ENCODE data around the gene SREBF2.
"Not testable (repeated sequence)": the region's sequence is repeated elsewhere in the genome, so short reads cannot be mapped to it uniquely, and the experiment has no call there.

Gene SREBF2

GRCh38 chr22:41842996-41843970 is 10.4 kb downstream of the SREBF2 start:
- DNase-seq (ENCODE audit: low read depth in 2 of 2): no peak

GRCh38 chr22:41844036-41844435 is 11.1 kb downstream of the SREBF2 start:
- no peak for DNase-seq (ENCODE audit: low read depth in 2 of 2)

DNA sequence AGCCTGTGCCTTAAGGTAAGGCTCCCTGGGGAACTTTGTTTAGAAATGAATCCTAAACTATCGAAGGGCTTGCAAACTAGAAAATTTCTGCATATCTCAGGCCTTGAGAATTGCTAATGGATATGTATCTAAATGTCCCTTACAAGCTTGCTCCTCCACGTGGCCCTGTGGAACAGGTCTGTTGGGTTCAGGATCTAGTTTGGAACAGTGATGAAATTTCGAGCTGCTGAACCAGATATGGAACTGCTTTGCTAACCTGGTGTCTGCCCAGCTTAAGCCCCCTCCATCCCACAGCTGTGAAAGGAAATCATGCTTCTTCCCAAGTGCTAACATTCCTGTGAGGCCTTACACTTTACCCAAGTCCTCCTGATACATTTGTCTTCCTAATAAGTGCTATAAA is 11.6 kb downstream of the SREBF2 start:
- no peak for DNase-seq (ENCODE audit: low read depth in 2 of 2)

GRCh38 chr22:41845380-41846267 is 12.7 kb downstream of the SREBF2 start:
- DNase-seq (ENCODE audit: low read depth in 2 of 2): no peak

DNA sequence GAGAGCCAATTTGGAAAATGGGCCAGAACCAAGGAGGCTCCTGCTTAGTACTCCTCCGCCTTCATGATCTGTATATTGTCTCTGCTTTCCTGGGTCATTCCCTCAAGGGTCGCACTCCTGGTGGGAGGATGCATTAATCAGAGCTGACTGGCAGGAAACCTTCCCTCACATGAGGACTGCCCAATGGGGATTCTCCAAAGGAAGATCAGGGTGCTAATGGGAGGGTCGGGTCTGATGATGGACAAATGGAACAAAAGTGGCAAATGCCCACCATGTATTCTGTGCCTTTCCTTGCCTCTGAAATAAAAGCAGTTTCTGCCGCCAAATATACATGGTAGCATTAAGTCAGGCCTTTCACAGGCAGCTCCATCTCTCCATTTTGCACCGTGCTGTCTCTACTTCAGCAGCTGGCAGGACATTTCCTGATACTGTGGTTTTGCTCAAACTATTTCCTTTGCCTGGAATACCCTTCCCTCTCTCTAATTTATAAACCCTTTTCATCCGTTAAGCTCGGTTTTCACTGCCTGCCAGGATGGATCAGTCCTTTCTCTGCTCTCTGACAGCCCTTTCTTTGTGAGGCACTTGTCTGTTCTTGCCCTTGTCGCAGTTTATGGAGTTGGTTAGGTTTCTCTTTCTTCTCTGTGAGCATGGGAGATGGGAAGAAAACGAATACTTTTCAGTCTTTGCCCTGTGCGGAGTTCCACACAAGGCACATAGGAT is 13.5 kb downstream of the SREBF2 start:
- DNase-seq (ENCODE audit: low read depth in 2 of 2): no peak

DNA sequence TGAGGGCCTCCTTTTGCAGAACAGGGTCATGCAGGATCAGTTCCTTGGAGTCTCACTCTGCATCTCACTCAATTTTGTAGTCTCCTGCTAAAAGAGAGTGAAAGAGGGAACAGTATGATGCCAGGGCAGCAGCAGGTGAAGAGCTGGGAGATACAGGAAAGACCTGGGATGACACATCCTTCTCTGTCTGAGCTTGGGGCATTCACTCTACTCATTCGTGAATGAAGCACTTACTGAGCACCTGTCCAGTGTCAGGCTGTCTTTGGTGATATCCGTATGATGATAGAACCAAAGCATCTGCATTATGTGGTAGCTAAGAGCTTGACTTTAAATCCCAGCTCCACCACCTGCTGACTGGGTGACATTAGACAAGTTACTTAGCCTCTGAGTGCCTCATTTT is 14.4 kb downstream of the SREBF2 start:
- no peak for DNase-seq (ENCODE audit: low read depth in 2 of 2)

DNA sequence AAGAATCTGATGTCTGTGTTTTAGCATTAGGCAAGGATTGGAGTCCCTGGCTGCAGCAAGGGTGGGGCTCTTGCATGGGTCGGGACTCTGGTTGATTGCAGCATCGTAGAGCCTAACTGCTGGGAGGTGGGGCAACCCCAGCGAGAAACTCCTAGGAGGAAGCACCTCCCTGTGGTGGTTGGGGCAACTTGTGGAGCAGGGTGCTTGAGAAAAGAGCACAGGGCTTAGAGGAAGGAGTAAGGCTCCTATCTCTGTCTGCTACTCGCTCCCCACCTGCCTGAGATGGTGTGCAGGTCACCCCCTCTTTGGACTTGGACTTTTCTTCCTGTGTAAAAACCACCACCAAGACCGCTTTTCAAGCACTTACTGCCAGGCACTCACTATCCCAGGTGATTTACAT is 15.6 kb downstream of the SREBF2 start:
- DNase-seq (ENCODE audit: low read depth in 2 of 2): no peak

- DNase-seq (ENCODE audit: low read depth in 2 of 2): no peak
These were observed 23.6 kb downstream of the SREBF2 start for GRCh38 chr22:41856469-41856868.

GRCh38 chr22:41857155-41857859 is 24.4 kb downstream of the SREBF2 start:
- peak; percentile 70 to 78 for DNase-seq (ENCODE audit: low read depth in 2 of 2)

GRCh38 chr22:41857860-41858199 is 24.9 kb downstream of the SREBF2 start:
- no peak for DNase-seq (ENCODE audit: low read depth in 2 of 2)

DNA sequence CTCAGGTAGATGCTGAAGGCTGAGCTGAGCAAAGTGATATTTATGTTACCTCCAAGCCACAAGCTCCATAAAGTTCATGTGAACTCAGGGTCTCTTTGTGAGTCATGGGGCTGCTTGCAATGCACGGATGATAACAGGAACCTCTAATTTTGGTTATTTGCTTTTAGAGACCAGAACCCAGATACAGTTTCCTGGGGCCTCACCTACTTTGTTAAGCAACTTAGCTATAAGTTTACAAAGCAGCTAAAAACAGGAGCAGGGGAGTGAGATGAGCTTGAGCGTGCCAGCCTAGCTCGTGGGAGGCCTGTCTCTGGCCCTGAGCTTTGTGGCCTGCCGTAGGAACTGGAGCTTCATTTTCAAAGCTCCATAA is 29.2 kb downstream of the SREBF2 start:
- DNase-seq (ENCODE audit: low read depth in 2 of 2): peak; percentile 22 to 34

DNA sequence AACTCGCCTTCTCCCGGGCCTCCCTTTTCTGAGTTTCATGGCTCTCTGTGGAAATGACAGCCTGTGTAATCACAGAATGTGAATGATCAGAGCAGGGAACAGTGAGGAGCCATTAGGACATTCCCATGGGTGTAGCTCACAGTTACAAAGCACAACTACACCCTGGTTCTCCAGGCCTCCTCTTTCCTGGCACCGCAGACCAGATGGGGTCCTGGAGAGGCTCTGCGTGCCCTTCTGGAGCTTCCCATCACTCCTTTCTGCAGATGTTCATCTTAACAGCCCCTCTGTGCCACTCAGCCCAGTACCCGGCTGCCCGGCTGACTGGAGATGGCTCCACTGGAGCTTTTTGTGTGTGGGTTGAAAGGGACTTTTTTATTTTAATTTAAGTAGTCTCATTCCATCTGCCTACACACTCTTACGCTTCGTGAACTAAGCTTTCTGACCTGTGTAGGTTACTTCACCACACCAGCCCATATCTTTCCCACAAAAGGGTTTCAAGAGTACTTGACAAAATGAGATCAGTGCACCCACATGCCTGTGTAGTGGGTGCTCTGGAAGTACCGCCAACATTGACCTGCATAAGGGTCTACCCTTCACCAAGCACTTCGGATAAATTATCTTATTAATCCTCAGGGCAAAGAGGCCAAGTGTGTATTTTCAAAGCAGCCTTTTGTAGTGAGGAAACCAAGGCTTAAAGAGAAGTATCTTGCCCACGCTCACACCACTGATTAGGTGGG is 29.8 kb downstream of the SREBF2 start:
- DNase-seq (ENCODE audit: low read depth in 2 of 2): peak; percentile 38 to 52

GRCh38 chr22:41863472-41863871 is 30.6 kb downstream of the SREBF2 start:
- no peak for DNase-seq (ENCODE audit: low read depth in 2 of 2)

DNA sequence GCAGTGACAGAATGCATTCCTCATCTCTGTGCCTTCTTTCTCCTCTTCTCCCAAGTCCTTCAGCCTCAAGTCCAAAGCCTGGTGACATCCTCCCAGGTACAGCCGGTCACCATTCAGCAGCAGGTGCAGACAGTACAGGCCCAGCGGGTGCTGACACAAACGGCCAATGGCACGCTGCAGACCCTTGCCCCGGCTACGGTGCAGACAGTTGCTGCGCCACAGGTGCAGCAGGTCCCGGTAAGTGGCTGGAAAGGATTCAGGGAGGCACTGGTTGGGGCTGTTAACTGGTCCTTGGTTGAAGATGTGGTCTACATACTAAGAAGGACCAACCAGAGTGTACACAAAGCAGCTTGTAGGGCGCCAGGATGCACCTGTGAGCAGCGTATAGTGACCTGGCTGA is 35.7 kb downstream of the SREBF2 start:
- no peak for DNase-seq (ENCODE audit: low read depth in 2 of 2)

- DNase-seq (ENCODE audit: low read depth in 2 of 2): not testable (repeated sequence)
These were observed 37.2 kb downstream of the SREBF2 start for GRCh38 chr22:41870081-41870480.

DNA sequence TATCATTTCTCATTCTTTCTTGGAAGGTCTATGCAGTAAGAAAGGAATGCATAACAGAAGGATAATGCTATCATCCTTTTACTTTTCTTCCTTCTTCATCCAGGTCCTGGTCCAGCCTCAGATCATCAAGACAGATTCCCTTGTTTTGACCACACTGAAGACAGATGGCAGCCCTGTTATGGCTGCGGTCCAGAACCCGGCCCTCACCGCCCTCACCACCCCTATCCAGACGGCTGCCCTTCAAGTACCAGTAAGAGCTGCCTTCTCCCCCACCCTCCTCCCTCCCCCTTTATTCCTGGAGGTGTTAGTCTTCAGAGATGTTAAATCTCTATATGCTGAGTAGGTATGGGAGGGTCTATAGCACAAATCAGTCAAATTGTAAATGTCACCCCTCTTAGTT is 37.9 kb downstream of the SREBF2 start:
- DNase-seq (ENCODE audit: low read depth in 2 of 2): no peak

GRCh38 chr22:41873391-41873790 is 40.5 kb downstream of the SREBF2 start:
- DNase-seq (ENCODE audit: low read depth in 2 of 2): no peak

GRCh38 chr22:41874090-41874489 is 41.2 kb downstream of the SREBF2 start:
- DNase-seq (ENCODE audit: low read depth in 2 of 2): no peak

DNA sequence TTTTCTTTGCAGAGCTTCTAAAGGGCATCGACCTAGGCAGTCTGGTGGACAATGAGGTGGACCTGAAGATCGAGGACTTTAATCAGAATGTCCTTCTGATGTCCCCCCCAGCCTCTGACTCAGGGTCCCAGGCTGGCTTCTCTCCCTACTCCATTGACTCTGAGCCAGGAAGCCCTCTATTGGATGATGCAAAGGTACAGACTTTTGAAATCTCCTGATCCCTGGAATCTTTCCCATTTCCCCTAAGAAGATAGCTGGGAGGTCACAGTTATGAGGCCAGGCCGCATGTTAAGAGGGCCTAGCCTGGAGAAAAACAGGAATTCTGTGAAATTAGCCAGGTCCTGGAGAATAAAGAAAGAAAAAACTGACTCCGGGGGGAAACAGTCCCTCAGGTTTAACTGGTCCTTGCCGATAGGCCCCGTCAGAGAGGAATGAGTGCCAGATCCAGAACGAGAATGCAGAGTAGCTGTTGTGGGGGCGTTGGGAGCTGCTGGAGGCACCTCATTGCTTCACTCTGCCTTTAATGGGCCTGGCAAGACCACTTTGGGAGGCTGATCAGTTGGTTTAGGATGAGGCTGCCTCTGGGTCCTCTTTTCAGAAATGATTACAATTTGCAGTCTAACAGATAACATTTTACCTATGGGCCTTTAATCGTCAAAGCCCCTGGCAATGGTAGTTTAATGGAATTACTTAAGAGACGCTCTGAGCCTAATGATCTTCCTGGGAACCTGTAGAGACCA is 42.8 kb downstream of the SREBF2 start:
- no peak for DNase-seq (ENCODE audit: low read depth in 2 of 2)

GRCh38 chr22:41876275-41876674 is 43.4 kb downstream of the SREBF2 start:
- DNase-seq (ENCODE audit: low read depth in 2 of 2): no peak
